HepG2 (cell line): Measurements from ENCODE around the gene ANG. TPM values are rescaled to one million over a fixed set of nuclear protein-coding genes. Genes with fewer than 3 reads are reported as not detected.
A peak's percentile ranks its signal among the peaks of the same experiment; 100 is the strongest.

ENCODE experiments used
- AGO1 ChIP-seq: fragments of 200-400 bp; formaldehyde crosslinking; IDR thresholded peaks from 2 replicates; pipeline ENCODE4 v1.6.1; 2017; ENCODE audit warnings: mild to moderate bottlenecking, low read depth, low read length, moderate library complexity; ENCODE audit not compliant: poor library complexity, severe bottlenecking
- ATF6 ChIP-seq: sonication (generic); formaldehyde crosslinking; conservative IDR thresholded peaks from 2 replicates; pipeline ENCODE4 v1.4.0; 2020; ENCODE audit warnings: missing genetic modification reagents
- CENPX ChIP-seq: sonication (generic); formaldehyde crosslinking; IDR thresholded peaks from 2 replicates; pipeline ENCODE4 v1.9.0; 2021; ENCODE audit warnings: mild to moderate bottlenecking, missing genetic modification reagents, moderate library complexity
- DRAP1 ChIP-seq: IDR thresholded peaks from 2 replicates; pipeline ENCODE4 v1.6.1; 2016; ENCODE audit warnings: missing genetic modification reagents, missing compliant biosample characterization
- KAT7 ChIP-seq: IDR thresholded peaks from 2 replicates; pipeline ENCODE4 v1.6.1; 2018; ENCODE audit warnings: borderline replicate concordance, missing compliant biosample characterization
- KLF15 ChIP-seq: sonication (generic); formaldehyde crosslinking; IDR thresholded peaks from 2 replicates; pipeline ENCODE4 v1.8.1; 2023; ENCODE audit warnings: borderline replicate concordance, mild to moderate bottlenecking, inconsistent platforms, missing genetic modification reagents, mixed read lengths
- LRRFIP1 ChIP-seq: sonication (generic); formaldehyde crosslinking; conservative IDR thresholded peaks from 2 replicates; pipeline ENCODE4 v1.4.0; 2020; ENCODE audit warnings: missing genetic modification reagents
- MAX ChIP-seq: IDR thresholded peaks from 2 replicates; pipeline ENCODE4 v1.6.1; 2012; ENCODE audit warnings: inconsistent platforms
- MED13 ChIP-seq: sonication (generic); formaldehyde crosslinking; IDR thresholded peaks from 2 replicates; pipeline ENCODE4 v1.5.0; 2020; ENCODE audit warnings: missing genetic modification reagents
- POLR2AphosphoS5 ChIP-seq: IDR thresholded peaks from 2 replicates; pipeline ENCODE4 v1.6.1; 2012; ENCODE audit warnings: low read depth, low read length
- SALL2 ChIP-seq: sonication (generic); formaldehyde crosslinking; IDR thresholded peaks from 2 replicates; pipeline ENCODE4 v1.8.1; 2023; ENCODE audit warnings: mild to moderate bottlenecking, missing genetic modification reagents, inconsistent platforms
- SP140L ChIP-seq: sonication (generic); formaldehyde crosslinking; IDR thresholded peaks from 2 replicates; pipeline ENCODE4 v1.4.0; 2020; ENCODE audit warnings: missing genetic modification reagents, borderline replicate concordance
- SRSF4 ChIP-seq: fragments of 200-400 bp; formaldehyde crosslinking; IDR thresholded peaks from one replicate; pipeline ENCODE4 v1.6.1; 2018; ENCODE audit warnings: mild to moderate bottlenecking, low read depth, low read length, moderate library complexity; ENCODE audit not compliant: poor library complexity, severe bottlenecking
- ZFP41 ChIP-seq: sonication (generic); formaldehyde crosslinking; IDR thresholded peaks from 2 replicates; pipeline ENCODE4 v1.4.0; 2020; ENCODE audit warnings: mild to moderate bottlenecking, missing genetic modification reagents, borderline replicate concordance
- ZNF326 ChIP-seq: sonication (generic); formaldehyde crosslinking; IDR thresholded peaks from 2 replicates; pipeline ENCODE4 v1.4.0; 2020; ENCODE audit warnings: missing genetic modification reagents, borderline replicate concordance
- ZNF577 ChIP-seq: sonication (generic); formaldehyde crosslinking; IDR thresholded peaks from 2 replicates; pipeline ENCODE4 v1.4.0; 2020; ENCODE audit warnings: mild to moderate bottlenecking, low read depth, missing genetic modification reagents, borderline replicate concordance
- ZNF670 ChIP-seq: sonication (generic); formaldehyde crosslinking; IDR thresholded peaks from 2 replicates; pipeline ENCODE4 v1.8.0; 2022; ENCODE audit warnings: mild to moderate bottlenecking, missing genetic modification reagents, borderline replicate concordance
- ZNF720 ChIP-seq: sonication (generic); formaldehyde crosslinking; IDR thresholded peaks from 2 replicates; pipeline ENCODE4 v1.4.0; 2020; ENCODE audit warnings: missing genetic modification reagents
- ZNF737 ChIP-seq: sonication (generic); formaldehyde crosslinking; IDR thresholded peaks from 2 replicates; pipeline ENCODE4 v1.5.0; 2020; ENCODE audit warnings: missing genetic modification reagents, mild to moderate bottlenecking, borderline replicate concordance
- ZNF746 ChIP-seq: sonication (generic); formaldehyde crosslinking; IDR thresholded peaks from 2 replicates; pipeline ENCODE4 v1.8.0; 2022; ENCODE audit warnings: mild to moderate bottlenecking, missing genetic modification reagents
- ZNF770 ChIP-seq: sonication (generic); formaldehyde crosslinking; IDR thresholded peaks from 2 replicates; pipeline ENCODE4 v1.5.0; 2020; ENCODE audit warnings: mild to moderate bottlenecking, missing genetic modification reagents
- ZNF841 ChIP-seq: sonication (generic); formaldehyde crosslinking; IDR thresholded peaks from 2 replicates; pipeline ENCODE4 v1.8.1; 2023; ENCODE audit warnings: missing genetic modification reagents, borderline replicate concordance
- ZSCAN29 ChIP-seq: sonication (generic); formaldehyde crosslinking; conservative IDR thresholded peaks from 2 replicates; pipeline ENCODE4 v1.4.0; 2020; ENCODE audit warnings: mild to moderate bottlenecking, missing genetic modification reagents
- polyA plus RNA-seq, 8 experiments: library from polyadenylated mRNA; depleted of rRNA in 3 of 8; stranded (reverse) in 7 of 8; unstranded in 1 of 8; fragments of >200 nt; fragmentation: Illumina TruSeq in 4 of 8; extraction: Trizol in 4 of 8; gene quantifications; 2 replicates each; pipeline versions ENCODE4 v1.2.1 to v1.2.3, GENCODE V29; 2011 to 2016; ENCODE audit warnings: low read depth in 4 of 8, missing spikeins in 1 of 8, mixed read lengths in 1 of 8; ENCODE audit not compliant: insufficient read depth in 1 of 8
- total RNA-seq, 5 experiments: library from RNA; depleted of rRNA; stranded (reverse); fragments of >200 nt; fragmentation: Illumina TruSeq; extraction: Trizol; gene quantifications; 2 replicates each; pipeline ENCODE4 v1.2.3, GENCODE V29; 2016; ENCODE audit warnings: low read depth in 1 of 5

Gene ANG
- total and polyA plus RNA-seq, 2 of the 13 experiments (the other 11 are each of a cell fraction or from before 2014, with no cell fraction given) = 83.6 to 401 TPM

GRCh38 chr14:20662968-20663732 is 25.4 kb upstream of the ANG start (continued):
- TF ChIP-seq MAX (0 out of 2 replicates have a peak, but pooled peaks have one; percentile 28), SRSF4 (no peak), ATF6 (no peak), AGO1 (no peak), ZNF670 (CRISPR knock-in tag) (no peak), POLR2AphosphoS5 (no peak), ZNF720 (CRISPR knock-in tag) (no peak), ZNF577 (CRISPR knock-in tag) (no peak), ZSCAN29 (CRISPR knock-in tag) (no peak), KLF15 (CRISPR knock-in tag) (no peak), SALL2 (CRISPR knock-in tag) (peak; percentile 55; the same call in 1 of the 2 replicates), MED13 (CRISPR knock-in tag) (0 out of 2 replicates have a peak, but pooled peaks have one; percentile 27), KAT7 (CRISPR knock-in tag) (no peak), ZNF841 (CRISPR knock-in tag) (no peak), ZFP41 (CRISPR knock-in tag) (no peak), SP140L (CRISPR knock-in tag) (no peak), ZNF746 (CRISPR knock-in tag) (no peak), DRAP1 (CRISPR knock-in tag) (peak; percentile 43), LRRFIP1 (no peak), ZNF770 (CRISPR knock-in tag) (no peak), ZNF326 (no peak), CENPX (CRISPR knock-in tag) (no peak), ZNF737 (no peak)
